Measurements from ENCODE around the gene MAFB.

- TF ChIP-seq POLR2AphosphoS5 (IDR thresholded peaks at IDR 0.05) (no peak), POLR2A (IDR thresholded peaks at IDR 0.05) (no peak)
- TF ChIP-seq, protein P1, sequence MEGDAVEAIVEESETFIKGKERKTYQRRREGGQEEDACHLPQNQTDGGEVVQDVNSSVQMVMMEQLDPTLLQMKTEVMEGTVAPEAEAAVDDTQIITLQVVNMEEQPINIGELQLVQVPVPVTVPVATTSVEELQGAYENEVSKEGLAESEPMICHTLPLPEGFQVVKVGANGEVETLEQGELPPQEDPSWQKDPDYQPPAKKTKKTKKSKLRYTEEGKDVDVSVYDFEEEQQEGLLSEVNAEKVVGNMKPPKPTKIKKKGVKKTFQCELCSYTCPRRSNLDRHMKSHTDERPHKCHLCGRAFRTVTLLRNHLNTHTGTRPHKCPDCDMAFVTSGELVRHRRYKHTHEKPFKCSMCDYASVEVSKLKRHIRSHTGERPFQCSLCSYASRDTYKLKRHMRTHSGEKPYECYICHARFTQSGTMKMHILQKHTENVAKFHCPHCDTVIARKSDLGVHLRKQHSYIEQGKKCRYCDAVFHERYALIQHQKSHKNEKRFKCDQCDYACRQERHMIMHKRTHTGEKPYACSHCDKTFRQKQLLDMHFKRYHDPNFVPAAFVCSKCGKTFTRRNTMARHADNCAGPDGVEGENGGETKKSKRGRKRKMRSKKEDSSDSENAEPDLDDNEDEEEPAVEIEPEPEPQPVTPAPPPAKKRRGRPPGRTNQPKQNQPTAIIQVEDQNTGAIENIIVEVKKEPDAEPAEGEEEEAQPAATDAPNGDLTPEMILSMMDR (IDR thresholded peaks at IDR 0.05) = no peak
These were observed 50.6 kb downstream of the MAFB start for GRCh38 chr20:40638414-40638813.
